Measurements from ENCODE around the gene LTBP4.

GRCh38 chr19:40671404-40671803 lies 70.2 kb downstream of the LTBP4 start:
- TF ChIP-seq, protein P1, sequence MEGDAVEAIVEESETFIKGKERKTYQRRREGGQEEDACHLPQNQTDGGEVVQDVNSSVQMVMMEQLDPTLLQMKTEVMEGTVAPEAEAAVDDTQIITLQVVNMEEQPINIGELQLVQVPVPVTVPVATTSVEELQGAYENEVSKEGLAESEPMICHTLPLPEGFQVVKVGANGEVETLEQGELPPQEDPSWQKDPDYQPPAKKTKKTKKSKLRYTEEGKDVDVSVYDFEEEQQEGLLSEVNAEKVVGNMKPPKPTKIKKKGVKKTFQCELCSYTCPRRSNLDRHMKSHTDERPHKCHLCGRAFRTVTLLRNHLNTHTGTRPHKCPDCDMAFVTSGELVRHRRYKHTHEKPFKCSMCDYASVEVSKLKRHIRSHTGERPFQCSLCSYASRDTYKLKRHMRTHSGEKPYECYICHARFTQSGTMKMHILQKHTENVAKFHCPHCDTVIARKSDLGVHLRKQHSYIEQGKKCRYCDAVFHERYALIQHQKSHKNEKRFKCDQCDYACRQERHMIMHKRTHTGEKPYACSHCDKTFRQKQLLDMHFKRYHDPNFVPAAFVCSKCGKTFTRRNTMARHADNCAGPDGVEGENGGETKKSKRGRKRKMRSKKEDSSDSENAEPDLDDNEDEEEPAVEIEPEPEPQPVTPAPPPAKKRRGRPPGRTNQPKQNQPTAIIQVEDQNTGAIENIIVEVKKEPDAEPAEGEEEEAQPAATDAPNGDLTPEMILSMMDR (IDR thresholded peaks at IDR 0.05) = no peak
- TF ChIP-seq POLR2A (IDR thresholded peaks at IDR 0.05) = no peak
